Type B pancreatic cell (in vitro differentiated cells): ENCODE measurements around the gene PASK. TPM values are rescaled to one million over a fixed set of nuclear protein-coding genes. Genes with fewer than 3 reads are reported as not detected.
A peak's percentile ranks its signal among the peaks of the same experiment; 100 is the strongest.

Source experiments
- DNase-seq: peaks from one replicate; pipeline ENCODE4 v3.0.0; 2021; ENCODE audit warnings: mixed read lengths; ENCODE audit not compliant: unreplicated experiment; ENCODE audit errors: extremely low spot score
- H3K27ac Mint-ChIP-seq: 2 replicates; pipeline ENCODE4 v1.8.0; 2021; ENCODE audit warnings: mild to moderate bottlenecking, mixed read lengths
- H3K27me3 Mint-ChIP-seq: 2 replicates; pipeline ENCODE4 v1.8.0; 2021; ENCODE audit warnings: mixed read lengths
- H3K36me3 Mint-ChIP-seq: 2 replicates; pipeline ENCODE4 v1.8.0; 2021; ENCODE audit warnings: mixed read lengths
- H3K4me1 Mint-ChIP-seq: one replicate; pipeline ENCODE4 v1.8.0; 2021; ENCODE audit warnings: mixed read lengths; ENCODE audit not compliant: unreplicated experiment
- H3K4me3 Mint-ChIP-seq: 2 replicates; pipeline ENCODE4 v1.8.0; 2021; ENCODE audit warnings: mild to moderate bottlenecking, mixed read lengths
- H3K9me3 Mint-ChIP-seq: 2 replicates; pipeline ENCODE4 v1.8.0; 2021; ENCODE audit warnings: mixed read lengths
- CTCF ChIP-seq: fragments of 200-600 bp; sonication (generic); conservative IDR thresholded peaks from 2 replicates; pipeline ENCODE4 v1.5.0; 2021; ENCODE audit warnings: antibody characterized with exemption, mild to moderate bottlenecking
- total RNA-seq: library from RNA; stranded (reverse); gene quantifications from 2 replicates; pipeline ENCODE4 v1.2.1, GENCODE V29; 2021; ENCODE audit warnings: low replicate concordance

Gene PASK
- total RNA-seq, 1 donor from 2014 or later, result 50.9 TPM

- H3K36me3 Mint-ChIP-seq, result peaks cover 13% of the 10 kb centered on the region
- no peaks in the 10 kb centered on the region for H3K27me3 Mint-ChIP-seq
- no peak for DNase-seq
- no peak for TF ChIP-seq CTCF
- peak overlapping the region; percentile 99 for H3K4me3 Mint-ChIP-seq
- H3K9me3 Mint-ChIP-seq, result no peaks in the 10 kb centered on the region
- peak overlapping the region; percentile 97 for H3K27ac Mint-ChIP-seq
- no peaks in the 10 kb centered on the region for H3K4me1 Mint-ChIP-seq
Observed at GRCh38 chr2:241103176-241103595, 46.1 kb downstream of the PASK start.

- no peaks in the 10 kb centered on the region for H3K9me3 Mint-ChIP-seq
- no peaks in the 10 kb centered on the region for H3K27me3 Mint-ChIP-seq
- peaks cover 16% of the 10 kb centered on the region for H3K36me3 Mint-ChIP-seq
- H3K4me3 Mint-ChIP-seq, result peak within 1 kb of the TSS; percentile 99
- TF ChIP-seq CTCF, result no peak
- peak within 1 kb of the TSS; percentile 97 for H3K27ac Mint-ChIP-seq
- no peaks in the 10 kb centered on the region for H3K4me1 Mint-ChIP-seq
- peak; percentile 90 for DNase-seq
Observed at GRCh38 chr2:241102239-241102803, 47.0 kb downstream of the PASK start, which contains the start of gene MTERF4. TSS of gene MTERF4 (minus strand) at chr2:241102287. CDS start at chr2:241102273, 14 bp downstream.

- no peak for TF ChIP-seq CTCF
- DNase-seq, result no peak
- H3K27me3 Mint-ChIP-seq, result no peaks in the 10 kb centered on the region
- H3K4me3 Mint-ChIP-seq, result no peak overlapping the region
- peaks cover 22% of the 10 kb centered on the region for H3K36me3 Mint-ChIP-seq
- H3K9me3 Mint-ChIP-seq, result no peaks in the 10 kb centered on the region
- no peaks in the 10 kb centered on the region for H3K4me1 Mint-ChIP-seq
- H3K27ac Mint-ChIP-seq, result no peak overlapping the region
Observed at GRCh38 chr2:241099246-241099645, 50.0 kb downstream of the PASK start.

GRCh38 chr2:241096979-241097378 is 52.3 kb downstream of the PASK start:
- H3K27ac Mint-ChIP-seq, result no peak overlapping the region
- H3K4me3 Mint-ChIP-seq, result no peak overlapping the region

GRCh38 chr2:241095594-241096290 is 53.5 kb downstream of the PASK start:
- no peaks in the 10 kb centered on the region for H3K4me1 Mint-ChIP-seq
- no peak for DNase-seq
- H3K27ac Mint-ChIP-seq, result no peak overlapping the region
- peaks cover 25% of the 10 kb centered on the region for H3K36me3 Mint-ChIP-seq
- no peak for TF ChIP-seq CTCF
- H3K27me3 Mint-ChIP-seq, result no peaks in the 10 kb centered on the region
- no peaks in the 10 kb centered on the region for H3K9me3 Mint-ChIP-seq
- H3K4me3 Mint-ChIP-seq, result no peak overlapping the region

More at GRCh38 chr2:241096979-241097378, 52.3 kb downstream of the PASK start:
- no peak for TF ChIP-seq CTCF
- H3K36me3 Mint-ChIP-seq, result peaks cover 22% of the 10 kb centered on the region
- no peaks in the 10 kb centered on the region for H3K4me1 Mint-ChIP-seq
- no peaks in the 10 kb centered on the region for H3K27me3 Mint-ChIP-seq
- no peak for DNase-seq
- no peaks in the 10 kb centered on the region for H3K9me3 Mint-ChIP-seq
